ENCODE measurements around the gene FAM9C.

DNA sequence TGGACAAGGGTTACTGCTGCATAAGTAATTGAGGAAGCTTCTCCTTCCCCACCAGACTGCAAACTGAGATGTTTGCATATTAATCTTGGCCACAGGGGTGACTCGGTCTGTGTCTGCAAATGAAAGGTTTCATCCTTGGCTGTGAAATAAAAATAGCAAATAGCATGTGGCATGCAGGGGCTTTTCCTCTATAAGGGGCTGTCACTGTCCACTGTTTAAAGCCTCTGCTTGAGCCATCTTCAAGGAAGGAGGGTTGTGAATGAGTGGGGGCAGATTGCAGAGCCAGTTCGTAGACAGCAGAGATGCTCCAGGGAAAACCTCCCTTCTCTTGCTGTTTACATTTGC lies 36.3 kb downstream of the FAM9C start:
- TF ChIP-seq, protein P1, sequence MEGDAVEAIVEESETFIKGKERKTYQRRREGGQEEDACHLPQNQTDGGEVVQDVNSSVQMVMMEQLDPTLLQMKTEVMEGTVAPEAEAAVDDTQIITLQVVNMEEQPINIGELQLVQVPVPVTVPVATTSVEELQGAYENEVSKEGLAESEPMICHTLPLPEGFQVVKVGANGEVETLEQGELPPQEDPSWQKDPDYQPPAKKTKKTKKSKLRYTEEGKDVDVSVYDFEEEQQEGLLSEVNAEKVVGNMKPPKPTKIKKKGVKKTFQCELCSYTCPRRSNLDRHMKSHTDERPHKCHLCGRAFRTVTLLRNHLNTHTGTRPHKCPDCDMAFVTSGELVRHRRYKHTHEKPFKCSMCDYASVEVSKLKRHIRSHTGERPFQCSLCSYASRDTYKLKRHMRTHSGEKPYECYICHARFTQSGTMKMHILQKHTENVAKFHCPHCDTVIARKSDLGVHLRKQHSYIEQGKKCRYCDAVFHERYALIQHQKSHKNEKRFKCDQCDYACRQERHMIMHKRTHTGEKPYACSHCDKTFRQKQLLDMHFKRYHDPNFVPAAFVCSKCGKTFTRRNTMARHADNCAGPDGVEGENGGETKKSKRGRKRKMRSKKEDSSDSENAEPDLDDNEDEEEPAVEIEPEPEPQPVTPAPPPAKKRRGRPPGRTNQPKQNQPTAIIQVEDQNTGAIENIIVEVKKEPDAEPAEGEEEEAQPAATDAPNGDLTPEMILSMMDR (IDR thresholded peaks at IDR 0.05; ENCODE audit: insufficient read depth, low read depth, low read length): no peak
- no peak for TF ChIP-seq EZH2 (IDR thresholded peaks at IDR 0.05; ENCODE audit: insufficient read depth, low read length)

All from astrocyte (in vitro differentiated cells and primary cell).